Stimulated activated CD8-positive, alpha-beta memory T cell treated with anti-CD3 and anti-CD28 coated beads, Interleukin-4, amount 100 ng/mL, for 4 hours (primary cell): ENCODE data around the gene C5orf24.

Experiments used
- DNase-seq, 2 donors: peaks; one replicate each; pipeline ENCODE4 v3.0.0-alpha.2; 2020; ENCODE audit warnings: low read depth in 2 of 2, low spot score in 1 of 2

Gene C5orf24

GRCh38 chr5:134905246-134905996 is 59.7 kb downstream of the C5orf24 start:
- peak in 1 of 2 donors; percentile 20 for DNase-seq

- DNase-seq, result no peak
These were observed 61.0 kb downstream of the C5orf24 start for GRCh38 chr5:134906811-134907210.
